ENCODE data around the gene SLC40A1. TPM values are rescaled to one million over a fixed set of nuclear protein-coding genes. Genes with fewer than 3 reads are reported as not detected.

SLC40A1 gene
- total RNA-seq, 1 donor, result 10.9 TPM

- Histone ChIP-seq H3K9me3 (ENCODE audit: low read depth, low read length) (no peaks in the 10 kb centered on the region), H3K79me2 (ENCODE audit: insufficient read depth, low read length) (no peaks in the 10 kb centered on the region), H4K20me1 (ENCODE audit: insufficient read depth, low read length) (no peaks in the 10 kb centered on the region), H3K4me2 (ENCODE audit: insufficient read depth, low read length) (no peak overlapping the region), H2AFZ (ENCODE audit: low read length) (no peak overlapping the region), H3K27me3 (ENCODE audit: insufficient read depth, low read length) (no peaks in the 10 kb centered on the region), H3K4me1 (ENCODE audit: insufficient read depth, low read length) (peaks cover 18% of the 10 kb centered on the region), H3K36me3 (ENCODE audit: insufficient read depth, low read length) (no peaks in the 10 kb centered on the region), H3K27ac (ENCODE audit: low read depth, low read length) (no peak overlapping the region), H3K4me3 (ENCODE audit: insufficient read depth, low read length) (no peak overlapping the region)
- no peak for DNase-seq (ENCODE audit: insufficient read length, low spot score, missing footprints)
- no peak for TF ChIP-seq CTCF (IDR thresholded peaks at IDR 0.05; ENCODE audit: extremely low read depth, low read depth, low read length)
These were observed 25.4 kb downstream of the SLC40A1 start for GRCh38 chr2:189555232-189555631.

- H4K20me1 ChIP-seq (ENCODE audit: insufficient read depth, low read length), result no peaks in the 10 kb centered on the region
- DNase-seq (ENCODE audit: insufficient read length, low spot score, missing footprints), result no peak
- no peak overlapping the region for H3K4me2 ChIP-seq (ENCODE audit: insufficient read depth, low read length)
- H3K27ac ChIP-seq (ENCODE audit: low read depth, low read length), result no peak overlapping the region
- no peaks in the 10 kb centered on the region for H3K9me3 ChIP-seq (ENCODE audit: low read depth, low read length)
- H3K4me1 ChIP-seq (ENCODE audit: insufficient read depth, low read length), result peaks cover 26% of the 10 kb centered on the region
- H3K79me2 ChIP-seq (ENCODE audit: insufficient read depth, low read length), result no peaks in the 10 kb centered on the region
- no peak overlapping the region for H3K4me3 ChIP-seq (ENCODE audit: insufficient read depth, low read length)
- TF ChIP-seq CTCF (IDR thresholded peaks at IDR 0.05; ENCODE audit: extremely low read depth, low read depth, low read length), result no peak
- no peak overlapping the region for H2AFZ ChIP-seq (ENCODE audit: low read length)
- H3K36me3 ChIP-seq (ENCODE audit: insufficient read depth, low read length), result no peaks in the 10 kb centered on the region
- H3K27me3 ChIP-seq (ENCODE audit: insufficient read depth, low read length), result no peaks in the 10 kb centered on the region
These were observed 27.0 kb downstream of the SLC40A1 start for GRCh38 chr2:189553504-189554088.

GRCh38 chr2:189552991-189553404, 27.6 kb downstream of the SLC40A1 start:
- Histone ChIP-seq H3K4me3 (ENCODE audit: insufficient read depth, low read length) (no peak overlapping the region), H4K20me1 (ENCODE audit: insufficient read depth, low read length) (no peaks in the 10 kb centered on the region), H2AFZ (ENCODE audit: low read length) (no peak overlapping the region), H3K27ac (ENCODE audit: low read depth, low read length) (no peak overlapping the region), H3K9me3 (ENCODE audit: low read depth, low read length) (no peaks in the 10 kb centered on the region), H3K27me3 (ENCODE audit: insufficient read depth, low read length) (no peaks in the 10 kb centered on the region), H3K79me2 (ENCODE audit: insufficient read depth, low read length) (no peaks in the 10 kb centered on the region), H3K4me1 (ENCODE audit: insufficient read depth, low read length) (peaks cover 26% of the 10 kb centered on the region), H3K36me3 (ENCODE audit: insufficient read depth, low read length) (no peaks in the 10 kb centered on the region), H3K4me2 (ENCODE audit: insufficient read depth, low read length) (no peak overlapping the region)
- DNase-seq (ENCODE audit: insufficient read length, low spot score, missing footprints), result peak; percentile 43
- no peak for TF ChIP-seq CTCF (IDR thresholded peaks at IDR 0.05; ENCODE audit: extremely low read depth, low read depth, low read length)

- Histone ChIP-seq H3K4me1 (ENCODE audit: insufficient read depth, low read length) (peaks cover 26% of the 10 kb centered on the region), H3K79me2 (ENCODE audit: insufficient read depth, low read length) (no peaks in the 10 kb centered on the region), H3K4me2 (ENCODE audit: insufficient read depth, low read length) (peak overlapping the region; percentile 18), H3K9me3 (ENCODE audit: low read depth, low read length) (no peaks in the 10 kb centered on the region), H3K36me3 (ENCODE audit: insufficient read depth, low read length) (no peaks in the 10 kb centered on the region), H3K27ac (ENCODE audit: low read depth, low read length) (peak overlapping the region; percentile 19), H3K27me3 (ENCODE audit: insufficient read depth, low read length) (no peaks in the 10 kb centered on the region), H4K20me1 (ENCODE audit: insufficient read depth, low read length) (no peaks in the 10 kb centered on the region), H3K4me3 (ENCODE audit: insufficient read depth, low read length) (no peak overlapping the region), H2AFZ (ENCODE audit: low read length) (no peak overlapping the region)
- no peak for DNase-seq (ENCODE audit: insufficient read length, low spot score, missing footprints)
- TF ChIP-seq CTCF (IDR thresholded peaks at IDR 0.05; ENCODE audit: extremely low read depth, low read depth, low read length), result no peak
These were observed 28.1 kb downstream of the SLC40A1 start for GRCh38 chr2:189552334-189552990.
